GM18520 (cell line): ENCODE measurements around the gene CNNM2.
A peak's percentile ranks its signal among the peaks of the same experiment; 100 is the strongest.
"Not testable (repeated sequence)": the region's sequence is repeated elsewhere in the genome, so short reads cannot be mapped to it uniquely, and the experiment has no call there.

Experiments
- ATAC-seq: cut with Tn5 transposase; IDR thresholded peaks from one replicate; pipeline ENCODE4 v1.9.1; 2021; ENCODE audit not compliant: unreplicated experiment

CNNM2 gene

GRCh38 chr10:103102195-103102594 lies 184.1 kb downstream of the CNNM2 start:
- ATAC-seq = no peak

DNA sequence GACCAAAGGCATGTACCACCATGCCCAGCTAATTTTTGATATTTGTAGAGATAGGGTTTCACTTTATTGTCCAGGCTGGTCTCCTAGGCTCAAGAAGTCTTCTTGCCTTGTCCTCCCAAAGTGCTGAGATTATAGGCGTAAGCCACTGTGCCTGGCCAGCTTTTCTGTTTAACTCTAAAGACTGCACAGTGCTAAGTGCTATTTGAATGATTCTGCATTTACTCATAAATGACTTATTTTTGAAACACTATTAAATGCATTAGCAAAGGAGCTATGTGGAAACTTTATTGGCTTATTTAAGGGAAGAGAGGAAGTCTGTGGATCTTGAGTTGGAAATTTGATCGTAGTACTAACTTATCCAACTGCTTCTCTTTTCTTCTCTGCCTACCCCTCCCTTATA lies 185.9 kb downstream of the CNNM2 start:
- no peak for ATAC-seq

DNA sequence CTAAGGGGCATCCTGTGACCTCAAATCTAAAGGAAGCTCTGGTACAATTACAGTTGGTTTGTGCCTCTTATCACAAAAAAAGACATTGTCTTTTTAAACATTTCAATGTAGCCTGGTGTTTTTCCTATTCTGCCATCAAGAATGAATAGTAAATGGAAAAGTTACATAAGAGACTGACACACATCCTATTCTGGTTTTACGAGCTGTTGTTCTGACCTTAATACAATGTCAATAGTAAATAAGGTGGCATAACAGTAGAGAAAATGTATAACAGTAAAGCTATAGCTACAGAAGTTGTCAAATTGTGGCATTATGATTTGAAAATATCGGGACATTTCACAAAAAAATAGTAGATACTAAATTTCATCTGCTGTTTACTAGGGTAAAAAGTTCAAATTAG lies 186.6 kb downstream of the CNNM2 start:
- no peak for ATAC-seq

DNA sequence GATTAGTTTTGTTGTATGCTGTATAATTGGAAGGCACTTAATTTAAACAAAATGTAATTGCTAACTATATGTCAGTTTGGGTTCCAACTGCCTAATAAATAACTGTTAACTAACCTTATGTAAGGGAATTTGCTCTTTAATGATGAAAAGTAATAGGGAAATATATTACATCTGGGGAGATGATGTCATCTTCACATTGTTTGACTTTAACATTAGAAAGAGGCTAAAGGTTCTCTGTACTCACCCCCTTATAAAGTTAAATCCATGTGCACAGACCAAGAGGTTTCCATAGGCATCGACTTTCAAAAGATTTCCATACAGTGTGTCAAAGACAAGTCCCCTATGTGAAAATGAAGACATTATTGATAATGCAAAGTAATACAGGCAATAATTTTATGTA lies 187.4 kb downstream of the CNNM2 start:
- ATAC-seq = no peak

- ATAC-seq = no peak
Measured at GRCh38 chr10:103106539-103106938, 188.4 kb downstream of the CNNM2 start.

DNA sequence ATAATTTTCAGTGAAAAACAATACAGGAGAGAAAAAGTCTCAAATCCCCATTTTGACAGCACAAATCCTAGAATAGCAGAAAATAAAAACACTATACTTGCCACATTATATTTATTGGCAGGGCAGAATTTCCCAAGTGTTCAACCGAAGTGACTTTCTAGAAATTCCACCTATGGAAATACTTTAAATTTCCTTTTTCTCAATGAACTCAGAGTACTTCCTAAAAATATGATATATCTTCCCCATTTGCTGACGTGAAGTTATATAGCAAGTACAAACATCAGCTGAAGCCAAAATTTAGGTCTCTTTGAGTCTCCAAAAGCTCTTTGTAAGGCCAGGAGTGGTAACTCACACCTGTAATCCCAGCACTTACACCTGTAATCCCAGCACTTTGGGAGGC lies 191.7 kb downstream of the CNNM2 start:
- ATAC-seq = no peak

DNA sequence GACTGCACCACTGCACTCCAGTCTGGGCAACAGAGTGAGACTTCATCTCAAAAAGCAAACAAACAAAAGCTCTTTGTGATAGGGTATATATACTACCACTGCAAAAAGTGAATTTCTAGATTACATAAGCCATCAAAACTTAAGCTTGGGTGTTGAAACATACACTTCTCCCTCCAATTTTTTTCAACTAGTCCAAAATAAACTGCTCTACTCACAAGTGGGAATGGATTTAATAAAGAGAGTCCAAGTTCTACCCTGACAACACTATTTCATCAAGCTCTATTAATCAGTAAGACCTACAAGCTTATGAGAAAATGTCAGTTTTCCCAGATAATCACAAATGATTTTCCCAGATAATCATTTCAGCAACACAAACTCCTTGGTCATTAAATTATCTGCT lies 192.3 kb downstream of the CNNM2 start:
- ATAC-seq = no peak

- ATAC-seq = no peak
Measured at GRCh38 chr10:103111031-103111917, 193.2 kb downstream of the CNNM2 start.

- ATAC-seq = no peak
Measured at GRCh38 chr10:103111918-103112877, 194.1 kb downstream of the CNNM2 start.

DNA sequence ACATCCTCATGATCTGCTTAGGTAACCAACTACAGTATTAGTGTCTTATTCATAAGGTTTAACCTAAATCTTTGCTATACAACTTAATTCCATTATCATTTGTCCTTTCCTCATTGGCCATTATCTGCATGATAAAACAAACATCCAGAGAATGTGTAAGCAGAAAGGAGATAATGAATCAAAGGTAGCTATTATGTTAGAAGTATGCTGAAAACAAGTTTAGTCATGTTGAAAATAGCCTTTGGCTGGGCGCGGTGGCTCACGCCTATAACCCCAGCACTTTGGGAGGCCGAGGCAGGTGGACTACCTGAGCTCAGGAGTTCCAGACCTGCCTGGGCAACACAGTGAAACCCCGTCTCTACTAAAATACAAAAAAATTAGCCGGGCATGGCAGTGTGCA lies 196.8 kb downstream of the CNNM2 start:
- ATAC-seq = no peak

- no peak for ATAC-seq
Measured at GRCh38 chr10:103117247-103117646, 199.2 kb downstream of the CNNM2 start.

GRCh38 chr10:103120546-103120945 lies 202.5 kb downstream of the CNNM2 start:
- ATAC-seq = no peak

- ATAC-seq = no peak
Measured at GRCh38 chr10:103120977-103121735, 203.1 kb downstream of the CNNM2 start.

DNA sequence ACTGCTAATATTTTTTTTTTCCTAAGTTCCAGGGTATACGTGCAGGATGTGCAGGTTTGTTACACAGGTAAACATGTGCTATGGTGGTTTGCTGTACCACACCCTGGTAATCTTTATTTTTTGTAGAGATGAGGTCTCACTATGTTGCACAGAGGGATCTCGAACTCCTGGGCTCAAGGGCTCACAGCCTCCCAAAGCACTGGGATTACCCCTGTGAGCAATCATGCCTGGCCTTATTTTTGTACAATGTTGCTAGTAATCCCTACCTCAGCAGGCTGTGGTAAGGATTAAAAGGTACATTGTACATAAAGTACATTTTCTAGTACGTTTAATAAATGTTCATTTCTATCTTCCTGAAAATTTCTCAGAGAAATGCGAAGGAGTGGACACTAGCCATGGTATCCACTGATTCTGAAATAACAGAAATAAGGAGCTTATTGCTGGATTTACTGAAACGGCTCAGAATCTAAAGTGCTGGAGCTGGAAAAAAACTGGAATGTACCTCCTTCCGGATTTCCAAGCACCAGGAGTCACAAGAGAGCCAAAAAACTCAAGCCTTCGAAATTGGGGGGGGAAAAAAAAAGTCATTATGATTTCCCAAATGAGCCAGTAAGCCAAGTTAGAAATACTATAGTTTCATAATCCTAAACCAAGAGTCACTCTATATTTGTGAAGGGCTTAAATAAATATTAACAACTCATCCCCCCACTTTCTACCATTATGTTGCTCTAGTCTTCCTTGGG lies 205.4 kb downstream of the CNNM2 start:
- no peak for ATAC-seq

- no peak for ATAC-seq
Measured at GRCh38 chr10:103124420-103125096, 206.5 kb downstream of the CNNM2 start.

GRCh38 chr10:103125323-103126267 lies 207.5 kb downstream of the CNNM2 start:
- peak; percentile 78 for ATAC-seq

DNA sequence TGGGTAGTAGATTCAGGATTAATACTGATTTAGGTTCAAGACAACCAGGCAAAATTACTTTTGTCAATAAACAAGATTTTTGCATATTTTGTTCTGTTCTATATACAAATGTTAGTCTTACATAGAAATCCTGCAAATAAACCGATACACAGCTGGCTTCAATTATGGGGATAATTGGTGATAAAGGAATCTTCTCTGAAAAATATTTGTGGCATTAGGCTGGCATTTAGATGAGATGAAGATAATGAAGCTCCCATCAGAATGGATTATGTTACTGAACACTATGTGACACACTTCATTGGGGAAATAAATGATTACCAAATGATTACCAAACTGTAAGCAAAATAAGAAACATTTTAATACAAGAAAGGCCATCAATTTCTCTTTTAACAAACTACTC lies 209.1 kb downstream of the CNNM2 start:
- ATAC-seq = no peak

DNA sequence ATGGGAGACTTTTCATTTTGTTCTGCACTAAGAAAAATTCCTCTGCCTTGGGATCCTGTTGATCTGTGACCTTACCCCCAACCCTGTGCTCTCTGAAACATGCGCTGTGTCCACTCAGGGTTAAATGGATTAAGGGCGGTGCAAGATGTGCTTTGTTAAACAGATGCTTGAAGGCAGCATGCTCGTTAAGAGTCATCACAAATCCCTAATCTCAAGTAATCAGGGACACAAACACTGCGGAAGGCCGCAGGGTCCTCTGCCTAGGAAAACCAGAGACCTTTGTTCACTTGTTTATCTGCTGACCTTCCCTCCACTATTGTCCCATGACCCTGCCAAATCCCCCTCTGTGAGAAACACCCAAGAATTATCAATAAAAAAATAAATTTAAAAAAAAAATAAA lies 212.1 kb downstream of the CNNM2 start:
- not testable (repeated sequence) for ATAC-seq

- no peak for ATAC-seq
Measured at GRCh38 chr10:103130910-103131309, 212.8 kb downstream of the CNNM2 start.
